Stimulated activated CD4-positive, alpha-beta T cell treated with anti-CD3 and anti-CD28 coated beads, Interleukin-4, amount 100 ng/mL, for 4 hours (primary cell): ENCODE results near the gene GLRA1.
"Not testable (repeated sequence)": the region's sequence is repeated elsewhere in the genome, so short reads cannot be mapped to it uniquely, and the experiment has no call there.

ENCODE experiments used
- DNase-seq, 2 experiments: peaks; one replicate each; pipeline ENCODE4 v3.0.0-alpha.2; 2020

Gene GLRA1

GRCh38 chr5:151812757-151813309 is 111.8 kb downstream of the GLRA1 start:
- no peak for DNase-seq

- DNase-seq: no peak
Observed at GRCh38 chr5:151811593-151812321, 112.9 kb downstream of the GLRA1 start.

GRCh38 chr5:151810897-151811296 is 113.8 kb downstream of the GLRA1 start:
- no peak for DNase-seq

DNA sequence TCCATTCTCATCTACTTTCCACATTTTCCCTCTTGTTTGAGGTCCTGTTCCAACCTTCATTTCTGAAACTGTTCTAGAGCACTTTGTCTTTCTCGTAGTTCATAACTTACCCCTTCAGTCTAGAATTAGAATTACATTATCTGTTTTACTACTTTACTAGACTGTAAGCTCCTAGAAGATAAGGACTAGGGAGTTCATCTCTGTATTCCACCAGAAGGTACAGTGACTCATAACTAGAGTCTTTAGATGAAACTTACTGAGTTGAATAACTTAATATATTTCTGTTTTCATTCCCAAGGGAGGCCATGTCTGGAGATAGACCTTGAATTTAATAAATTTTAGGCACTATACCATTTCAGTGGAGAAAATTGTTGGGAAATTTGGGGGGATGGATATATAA is 114.2 kb downstream of the GLRA1 start:
- no peak for DNase-seq

GRCh38 chr5:151808451-151809169 is 116.0 kb downstream of the GLRA1 start:
- DNase-seq: no peak

- DNase-seq: no peak
Observed at GRCh38 chr5:151805414-151806223, 119.0 kb downstream of the GLRA1 start.

GRCh38 chr5:151800532-151800931 is 124.1 kb downstream of the GLRA1 start:
- no peak for DNase-seq

DNA sequence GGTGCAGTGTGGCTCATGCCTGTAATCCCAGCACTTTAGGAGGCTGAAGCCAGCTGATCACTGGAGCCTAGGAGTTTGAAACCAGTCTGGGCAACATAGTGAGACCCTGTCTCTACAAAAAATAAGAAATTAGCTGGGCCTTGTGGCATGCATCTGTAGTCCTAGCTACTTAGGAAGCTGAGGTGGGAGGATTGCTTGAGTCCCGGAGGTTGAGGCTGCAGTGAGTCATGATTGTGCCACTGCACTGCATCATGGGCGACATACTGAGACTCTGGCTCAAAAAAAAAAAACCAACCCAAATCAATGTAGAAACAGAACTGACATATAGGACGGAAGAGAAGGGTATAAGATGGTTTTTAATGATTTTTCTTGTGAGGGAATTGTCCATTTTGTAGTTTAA is 125.2 kb downstream of the GLRA1 start:
- DNase-seq: peak in 1 of 2 experiments; percentile 32

- DNase-seq: no peak
Observed at GRCh38 chr5:151798674-151799073, 126.0 kb downstream of the GLRA1 start.

DNA sequence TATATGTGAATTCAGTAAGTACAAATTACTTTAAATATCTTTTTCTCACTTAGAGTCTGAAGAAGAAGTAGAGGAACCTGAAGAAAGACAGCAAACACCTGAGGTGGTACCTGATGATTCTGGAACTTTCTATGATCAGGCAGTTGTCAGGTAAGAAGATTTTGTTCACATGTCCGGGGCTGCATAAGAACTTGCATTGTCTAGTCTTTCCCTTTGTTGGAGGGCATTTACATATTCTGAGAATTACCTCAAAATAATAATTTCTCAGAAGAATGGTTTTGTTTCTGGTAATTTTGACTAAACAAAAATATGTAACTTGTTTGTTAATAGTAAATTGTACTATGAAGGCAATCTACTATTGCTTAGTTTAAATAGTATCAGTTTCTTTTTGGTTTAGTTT is 129.2 kb downstream of the GLRA1 start:
- no peak for DNase-seq

DNA sequence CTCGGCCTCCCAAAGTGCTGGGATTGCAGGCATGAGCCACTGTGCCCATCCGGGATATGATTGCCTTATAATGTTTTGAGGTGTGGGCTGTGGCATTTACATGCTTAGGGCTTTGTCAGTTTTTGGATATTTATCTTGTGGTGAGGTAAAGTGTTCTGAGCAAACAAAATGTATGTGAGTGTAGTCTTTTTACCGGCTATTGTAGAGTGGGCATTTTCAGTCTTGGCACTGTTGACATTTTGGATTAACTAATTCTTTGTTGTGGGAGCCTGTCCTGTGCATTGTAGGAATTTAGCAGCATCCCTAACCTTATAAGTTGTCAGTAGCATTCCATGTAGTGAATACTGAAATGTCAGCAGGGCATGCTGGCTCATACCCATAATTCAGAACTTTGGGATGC is 131.3 kb downstream of the GLRA1 start:
- no peak for DNase-seq

GRCh38 chr5:151787817-151788216 is 136.8 kb downstream of the GLRA1 start:
- no peak for DNase-seq

DNA sequence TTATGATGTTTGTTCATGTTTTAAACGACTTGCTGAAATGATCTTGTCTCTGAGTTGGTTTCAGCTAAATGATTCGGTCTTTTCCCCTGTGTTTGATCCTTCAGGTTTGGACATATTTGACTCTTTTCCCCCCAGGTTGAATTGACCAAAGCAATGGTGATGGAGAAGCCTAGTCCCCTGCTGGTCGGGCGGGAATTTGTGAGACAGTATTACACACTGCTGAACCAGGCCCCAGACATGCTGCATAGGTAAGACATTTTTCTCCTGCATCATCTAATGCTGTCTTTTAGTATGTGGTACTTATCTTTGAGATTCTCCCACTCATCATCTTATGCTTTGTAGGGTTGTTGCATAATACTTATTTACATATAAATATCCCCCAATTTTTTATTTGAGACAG is 138.2 kb downstream of the GLRA1 start:
- no peak for DNase-seq

GRCh38 chr5:151784141-151784540 is 140.5 kb downstream of the GLRA1 start:
- DNase-seq: no peak

DNA sequence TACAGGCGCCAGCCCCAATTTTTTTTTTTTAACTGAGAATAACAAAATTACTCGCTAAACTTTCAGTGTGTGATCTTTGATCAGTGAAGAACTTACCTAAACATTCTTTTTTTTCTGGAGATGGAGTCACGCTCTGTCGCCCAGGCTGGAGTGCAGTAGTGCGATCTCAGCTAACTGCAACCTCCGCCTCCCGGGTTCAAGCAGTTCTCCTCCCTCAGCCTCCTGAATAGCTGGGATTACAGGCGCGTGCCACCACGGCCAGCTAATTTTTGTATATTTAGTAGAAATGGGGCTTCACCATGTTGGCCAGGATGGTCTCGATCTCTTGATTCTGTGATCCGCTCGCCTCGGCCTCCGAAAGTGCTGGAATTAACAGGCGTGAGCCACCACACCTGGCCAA is 141.0 kb downstream of the GLRA1 start:
- not testable (repeated sequence) for DNase-seq

DNA sequence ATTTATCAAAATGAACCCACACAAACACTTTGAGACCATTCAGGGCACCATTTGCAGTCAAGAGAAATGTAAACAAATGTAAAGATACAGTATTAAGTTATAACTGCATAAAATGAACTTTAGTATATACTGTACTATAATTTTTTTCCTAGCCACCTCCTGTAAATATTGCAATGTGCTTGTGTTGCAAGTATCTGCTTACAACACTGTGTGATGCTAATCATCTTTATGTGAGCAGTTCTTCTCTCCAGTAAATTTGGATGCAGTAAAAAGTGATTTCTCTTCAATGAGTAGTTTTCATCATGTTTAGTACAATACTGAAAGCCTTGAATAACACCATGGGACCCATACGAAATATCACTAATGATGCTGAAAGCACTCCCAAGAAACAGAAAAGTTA is 143.4 kb downstream of the GLRA1 start:
- no peak for DNase-seq

DNA sequence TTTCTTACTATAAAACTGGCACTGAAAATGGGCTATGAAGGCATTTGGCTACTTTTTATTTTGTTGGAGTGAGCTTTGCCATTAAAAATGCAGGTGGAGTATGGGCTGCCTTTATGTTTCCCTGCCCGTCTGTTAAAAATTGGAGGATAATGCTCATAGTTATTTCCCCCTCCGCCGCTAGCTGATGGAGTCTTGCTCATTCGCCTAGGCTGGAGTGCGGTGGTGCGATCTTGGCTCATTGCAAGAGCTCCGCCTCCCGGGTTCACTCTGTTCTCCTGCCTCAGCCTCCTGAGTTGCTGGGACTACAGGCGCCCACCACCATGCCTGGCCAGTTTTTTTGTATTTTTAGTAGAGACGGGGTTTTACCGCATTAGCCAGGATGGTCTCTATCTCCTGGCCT is 144.3 kb downstream of the GLRA1 start:
- no peak for DNase-seq

DNA sequence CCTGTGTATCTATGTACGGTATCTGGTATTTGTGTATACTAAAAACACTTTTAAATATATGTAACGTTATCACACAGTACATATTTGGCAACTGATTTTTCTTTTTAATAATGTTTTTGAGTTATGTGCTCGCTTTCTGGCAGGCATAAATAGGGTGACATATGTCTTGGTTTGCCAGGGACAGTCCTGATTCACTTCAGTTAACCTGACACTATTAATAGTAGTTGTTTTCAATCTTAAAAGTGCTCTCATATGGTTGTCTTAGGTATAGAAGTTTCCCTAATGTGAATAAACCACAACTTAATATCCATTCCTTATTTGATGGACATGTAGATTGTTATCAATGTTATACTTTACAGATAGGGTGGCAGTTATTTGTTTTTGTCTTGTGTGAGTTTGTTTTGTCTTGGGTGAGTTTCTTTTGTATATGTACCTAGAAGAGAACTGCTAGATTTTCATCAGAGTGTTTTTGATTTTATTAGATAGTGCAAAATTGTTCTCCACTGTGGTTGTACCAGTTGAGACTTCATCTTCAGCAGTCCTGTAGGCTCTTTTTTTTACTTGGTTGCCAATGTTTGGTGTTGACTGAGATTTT is 145.0 kb downstream of the GLRA1 start:
- no peak for DNase-seq

DNA sequence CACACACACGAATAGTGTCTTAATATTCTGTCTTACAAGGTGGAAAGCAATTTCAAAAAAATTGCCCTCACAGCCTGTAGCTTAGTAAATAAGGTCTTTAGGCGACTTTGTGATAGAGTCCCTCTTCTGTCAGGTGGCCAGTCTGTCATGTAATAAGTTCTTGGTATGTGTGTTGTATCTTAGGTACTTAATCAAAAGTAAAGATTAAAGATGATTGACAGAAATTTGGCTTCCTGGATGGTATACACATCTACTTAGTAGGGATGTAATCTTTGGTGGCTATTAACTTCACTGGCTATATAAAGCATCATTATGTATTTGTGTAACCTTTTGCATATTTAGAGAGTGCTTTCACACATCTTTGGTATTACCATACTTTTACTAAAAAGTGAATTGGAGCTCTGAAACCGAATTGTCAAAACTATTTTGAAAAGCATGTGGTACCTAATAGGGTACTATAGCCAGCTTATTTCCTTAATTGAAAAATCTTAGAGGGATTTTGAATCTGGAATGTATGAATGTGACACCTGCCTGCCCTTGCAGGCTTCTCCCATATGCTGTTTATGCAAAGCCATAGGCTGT is 149.5 kb downstream of the GLRA1 start:
- no peak for DNase-seq

- DNase-seq: no peak
Observed at GRCh38 chr5:151773951-151774350, 150.7 kb downstream of the GLRA1 start.

- DNase-seq: no peak
Observed at GRCh38 chr5:151772846-151773561, 151.6 kb downstream of the GLRA1 start.
